ENCODE data around the gene TFAP2A. TPM values are rescaled to one million over a fixed set of nuclear protein-coding genes. Genes with fewer than 3 reads are reported as not detected.

Gene TFAP2A
- total RNA-seq, 1 donor from 2014 or later: 11.2 TPM

DNA sequence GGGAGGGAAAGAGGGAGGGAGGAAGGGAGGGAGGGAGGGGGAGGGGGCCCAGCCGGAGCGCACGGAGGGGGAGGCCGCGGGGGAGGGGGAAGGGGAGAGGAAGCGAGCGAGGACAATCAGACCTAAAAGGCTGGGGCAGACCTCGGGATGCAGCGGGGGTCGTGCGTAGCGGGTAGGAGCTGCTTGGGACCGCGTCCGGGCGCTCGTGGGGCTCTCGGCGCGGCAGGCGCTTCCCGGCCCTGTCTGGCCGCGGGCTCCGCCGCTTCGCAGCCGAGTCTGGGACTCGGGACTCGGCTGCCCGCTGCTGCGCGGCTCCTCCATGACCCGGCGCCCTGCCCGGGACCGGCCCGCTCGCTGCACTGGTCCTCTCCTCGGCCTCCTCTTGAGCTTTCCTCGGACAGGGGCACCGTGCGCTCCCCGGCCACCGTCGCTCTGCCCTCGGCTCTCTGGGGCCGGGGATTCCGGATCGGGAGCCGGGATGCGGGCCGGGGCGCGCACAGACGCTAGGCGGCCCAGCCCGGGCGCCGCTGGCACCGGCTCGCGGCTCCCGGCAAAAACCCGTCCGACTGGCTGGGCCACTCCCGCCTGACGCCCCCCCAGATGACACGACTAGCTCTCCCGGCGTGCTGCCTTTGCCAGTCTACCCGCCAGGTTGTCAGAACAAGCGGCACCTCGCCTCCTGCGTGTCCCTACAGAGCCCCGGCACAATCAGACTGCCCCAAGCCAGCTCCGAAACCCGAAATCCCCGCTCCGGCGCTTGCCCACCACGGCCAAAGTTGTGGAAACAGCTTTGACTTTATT, 2.2 kb downstream of the TFAP2A start:
- no peak for DNase-seq (ENCODE audit: low read depth)

DNA sequence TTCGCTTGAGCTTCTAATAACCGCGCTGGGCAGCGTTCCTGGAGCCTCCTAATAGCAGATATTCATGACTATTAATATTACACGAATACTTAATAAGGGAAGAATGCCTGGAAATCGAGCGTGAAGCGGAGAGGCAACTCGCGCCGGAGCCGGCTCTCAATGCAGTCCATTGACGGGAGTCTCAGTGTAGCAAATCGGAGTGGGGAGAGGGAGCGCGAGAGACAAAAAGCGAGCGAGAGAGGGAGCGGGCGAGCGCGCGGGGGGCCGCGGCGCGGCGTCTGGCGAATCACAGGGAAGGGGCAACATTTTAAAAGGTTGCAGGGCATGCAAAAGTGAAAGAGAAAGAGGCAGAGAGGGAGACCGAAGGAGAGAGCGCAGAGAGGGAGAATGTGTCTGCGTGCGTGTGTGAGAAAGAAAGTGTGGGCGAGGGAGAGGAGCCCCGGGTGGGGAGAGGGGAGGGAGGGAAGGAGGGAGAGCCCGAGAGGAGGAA, 2.9 kb downstream of the TFAP2A start:
- DNase-seq (ENCODE audit: low read depth): peak; percentile 59

DNA sequence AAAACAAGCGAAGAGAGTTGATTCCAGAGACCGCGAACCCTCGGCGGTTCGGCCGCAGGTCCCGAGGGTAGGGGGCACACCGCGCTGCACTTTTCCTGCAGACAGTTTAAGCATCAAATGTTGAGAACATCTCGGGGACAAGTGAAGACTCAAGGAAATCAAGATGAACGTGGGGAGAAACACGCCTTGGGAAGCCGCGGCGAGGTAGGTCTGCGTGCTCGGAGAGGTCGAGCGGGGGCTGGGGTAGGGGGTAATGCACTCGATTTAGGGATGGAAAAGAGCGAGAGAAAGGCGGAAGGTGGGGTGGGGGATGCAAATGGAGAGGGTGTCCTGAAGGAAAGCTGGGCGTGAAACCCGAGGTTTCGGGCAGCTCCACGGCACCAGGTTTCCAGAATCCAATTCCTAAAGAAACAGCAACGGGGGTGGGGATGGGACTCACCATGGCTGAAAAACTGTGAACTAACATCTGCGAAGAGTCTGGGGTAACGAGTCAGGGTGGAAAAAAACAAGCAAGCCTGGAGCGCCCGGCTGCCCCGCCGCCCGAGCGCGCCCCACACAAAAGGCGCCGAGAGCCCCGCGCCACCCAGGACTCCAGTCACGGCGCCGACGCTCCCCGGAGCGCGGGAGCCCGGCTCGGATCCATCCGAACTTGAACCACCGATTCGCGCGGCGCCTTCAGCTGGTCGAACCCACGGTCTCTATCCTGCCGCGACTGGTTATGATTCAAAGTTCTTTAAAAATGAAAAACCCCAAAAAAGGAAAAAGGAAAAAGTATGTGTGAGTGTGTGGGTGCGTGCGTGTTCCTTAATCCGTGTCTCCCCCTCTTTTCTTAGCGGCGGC, 3.5 kb downstream of the TFAP2A start:
- no peak for DNase-seq (ENCODE audit: low read depth)

- DNase-seq (ENCODE audit: low read depth): no peak
Measured at GRCh38 chr6:10410207-10411050, 4.4 kb downstream of the TFAP2A start.

DNA sequence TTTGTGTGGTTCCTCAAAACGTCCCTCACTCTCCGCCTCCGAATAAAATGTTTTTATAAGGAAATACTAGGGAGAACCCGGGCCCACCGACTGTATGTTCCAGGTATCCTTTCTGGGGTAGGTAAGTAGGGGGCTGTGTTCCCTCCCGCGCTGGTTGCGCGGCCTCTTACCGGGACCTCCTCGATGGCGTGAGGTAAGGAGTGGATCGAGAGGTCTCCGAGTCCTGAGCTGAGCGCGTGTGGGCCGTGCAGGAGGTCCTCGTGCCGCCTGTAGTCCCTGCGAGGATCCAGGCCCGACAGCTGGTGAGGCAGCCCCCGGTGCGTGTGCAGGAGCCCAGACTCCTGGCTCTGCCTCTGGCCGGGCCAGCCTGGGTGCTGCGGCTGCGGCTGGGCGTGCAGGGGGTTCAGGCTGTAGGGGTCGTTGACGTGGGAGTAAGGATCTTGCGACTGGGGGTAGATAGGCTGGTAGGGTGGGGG, 5.1 kb downstream of the TFAP2A start:
- DNase-seq (ENCODE audit: low read depth): no peak

DNA sequence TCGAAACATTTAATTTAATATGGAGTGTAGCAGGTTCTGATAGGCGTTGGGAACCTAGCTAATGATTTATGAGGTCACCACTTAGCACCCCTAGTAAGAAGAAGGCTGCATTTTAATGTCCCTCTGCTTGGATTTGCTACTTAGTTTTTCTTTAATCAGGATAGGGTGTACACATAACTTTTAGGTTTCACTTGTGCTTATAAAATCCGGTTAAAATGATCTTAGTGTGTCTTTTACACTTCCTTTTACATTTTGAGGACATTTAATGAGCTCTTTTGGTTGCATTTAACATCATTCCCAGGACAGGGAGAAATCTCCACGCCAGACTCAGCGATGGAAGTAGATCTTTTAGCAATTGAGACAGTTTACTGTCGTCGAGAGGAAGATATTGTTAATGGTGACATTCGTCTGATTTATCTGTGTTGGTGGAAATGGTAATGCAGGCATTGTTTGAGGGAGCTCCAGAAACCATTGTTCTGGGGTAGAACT, 5.6 kb downstream of the TFAP2A start:
- DNase-seq (ENCODE audit: low read depth): no peak

GRCh38 chr6:10408457-10408856, 6.4 kb downstream of the TFAP2A start:
- DNase-seq (ENCODE audit: low read depth): no peak

GRCh38 chr6:10407674-10408054, 7.2 kb downstream of the TFAP2A start:
- DNase-seq (ENCODE audit: low read depth): no peak

DNA sequence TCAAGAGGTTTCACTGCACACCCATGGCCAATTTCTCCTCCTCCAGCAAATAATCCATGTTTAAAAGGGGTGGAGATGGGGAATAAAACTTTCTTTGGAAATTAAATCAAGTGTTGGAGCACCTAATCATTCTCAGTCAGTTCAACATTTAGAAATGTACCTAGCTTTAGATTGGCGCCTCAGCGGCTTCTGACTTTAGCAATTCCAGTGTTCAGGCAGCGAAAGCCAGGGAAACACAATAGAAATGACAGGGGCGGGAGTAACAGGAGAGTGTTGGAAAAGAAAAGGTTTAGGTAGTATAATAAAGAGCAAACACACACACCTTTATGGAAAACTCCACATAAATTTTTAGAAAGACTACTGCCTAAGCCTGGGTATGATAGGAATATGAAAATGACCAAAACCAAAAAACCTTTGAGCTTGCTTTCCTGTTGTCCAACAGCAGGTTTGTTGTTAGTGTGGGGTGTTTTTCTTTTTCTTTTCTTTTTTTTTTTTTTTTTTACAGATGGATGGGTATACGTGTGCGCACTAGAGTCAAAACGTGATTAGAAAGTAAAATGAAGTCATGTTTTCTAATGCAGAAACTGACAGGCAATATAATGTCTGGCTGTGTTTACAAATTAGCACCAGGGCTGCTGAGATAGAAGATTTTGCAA, 7.7 kb downstream of the TFAP2A start:
- no peak for DNase-seq (ENCODE audit: low read depth)

DNA sequence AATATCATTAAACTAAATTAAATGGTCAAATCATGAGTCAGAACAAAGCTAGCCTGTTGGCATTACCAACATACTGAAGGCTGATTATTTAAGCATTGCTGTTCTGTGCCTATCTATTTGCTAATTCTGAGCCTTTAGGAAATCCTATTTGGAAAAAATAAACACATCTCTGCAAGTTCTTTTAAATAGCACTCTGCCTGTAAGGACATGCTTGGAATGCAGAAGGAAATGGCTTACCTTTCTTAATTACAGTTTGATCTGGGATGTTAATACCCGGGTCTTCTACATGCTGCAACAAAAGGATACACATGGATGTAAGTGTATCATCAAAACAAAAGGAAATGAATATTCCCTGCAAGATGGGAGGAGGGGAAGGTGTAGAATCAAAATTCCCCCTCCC, 8.3 kb downstream of the TFAP2A start:
- peak; percentile 42 for DNase-seq (ENCODE audit: low read depth)

DNA sequence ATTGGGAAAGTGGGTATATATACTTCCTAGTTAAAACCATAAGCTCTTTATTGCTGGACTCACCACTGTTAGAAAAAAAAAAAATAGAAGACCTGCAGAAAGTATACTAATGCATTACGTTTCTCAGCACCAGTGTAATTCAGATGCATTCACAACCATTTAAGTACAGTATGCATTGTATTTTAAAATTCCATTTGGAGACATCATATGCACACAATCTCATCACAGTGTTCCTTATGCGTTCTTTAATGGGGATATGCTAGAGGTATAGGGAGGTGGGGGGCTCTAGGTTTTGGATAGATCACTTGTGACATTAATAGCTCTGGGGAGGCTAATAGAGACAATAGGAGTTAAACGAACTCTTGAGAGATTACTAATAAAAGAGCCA, 9.4 kb downstream of the TFAP2A start:
- DNase-seq (ENCODE audit: low read depth): no peak

GRCh38 chr6:10404799-10405512, 9.9 kb downstream of the TFAP2A start:
- DNase-seq (ENCODE audit: low read depth): no peak

GRCh38 chr6:10404107-10404798, 10.6 kb downstream of the TFAP2A start:
- DNase-seq (ENCODE audit: low read depth): peak; percentile 77

- peak; percentile 72 for DNase-seq (ENCODE audit: low read depth)
Measured at GRCh38 chr6:10403385-10404106, 11.3 kb downstream of the TFAP2A start.

- DNase-seq (ENCODE audit: low read depth): no peak
Measured at GRCh38 chr6:10402648-10403311, 12.1 kb downstream of the TFAP2A start.

DNA sequence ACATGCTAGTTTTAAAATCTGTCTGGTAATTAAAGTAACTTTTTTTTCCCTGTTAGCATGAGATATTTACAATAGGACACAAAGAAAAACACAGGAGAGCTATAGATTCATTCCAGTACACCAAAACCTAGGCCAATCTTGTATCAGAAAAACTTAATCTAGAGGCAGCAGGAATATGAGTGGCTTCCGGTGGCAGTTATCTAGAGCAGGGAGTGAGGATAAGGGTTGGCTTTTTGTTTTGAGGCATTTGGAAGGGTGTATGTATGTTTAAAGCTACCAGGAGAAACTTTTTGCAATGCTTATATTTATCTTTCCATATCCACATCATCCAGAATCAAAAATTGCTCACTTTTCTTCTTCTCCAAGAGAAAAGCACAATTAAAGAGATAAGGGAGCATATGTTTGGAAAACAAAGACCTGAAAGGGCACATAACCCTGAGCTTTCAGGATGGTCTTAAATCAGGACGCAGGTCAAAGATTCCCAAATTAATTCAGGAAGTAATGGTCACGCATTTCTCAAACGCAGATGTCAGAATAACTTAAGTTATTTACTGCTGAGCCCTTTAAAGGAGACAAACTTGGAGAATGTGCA, 13.1 kb downstream of the TFAP2A start:
- DNase-seq (ENCODE audit: low read depth): no peak

GRCh38 chr6:10401004-10401536, 13.8 kb downstream of the TFAP2A start:
- no peak for DNase-seq (ENCODE audit: low read depth)

GRCh38 chr6:10400330-10400729, 14.5 kb downstream of the TFAP2A start:
- no peak for DNase-seq (ENCODE audit: low read depth)
